ENCODE data around the gene SLC38A7.
"Not testable (repeated sequence)": the region's sequence is repeated elsewhere in the genome, so short reads cannot be mapped to it uniquely, and the experiment has no call there.

The SLC38A7 gene

GRCh38 chr16:58678269-58678668 is 6.3 kb downstream of the SLC38A7 start:
- H3K9me3 ChIP-seq (ENCODE audit: control insufficient read depth, insufficient read depth, low read depth, low read length): no peaks in the 10 kb centered on the region
- H3K27ac ChIP-seq (ENCODE audit: low read depth, low read length): no peak overlapping the region
- H3K4me1 ChIP-seq (ENCODE audit: control insufficient read depth, insufficient read depth, low read length): no peaks in the 10 kb centered on the region
- H3K9ac ChIP-seq (ENCODE audit: low read length): no peak overlapping the region
- no peaks in the 10 kb centered on the region for H3K27me3 ChIP-seq (ENCODE audit: control insufficient read depth, insufficient read depth, low read length)
- H3K36me3 ChIP-seq (ENCODE audit: control insufficient read depth, insufficient read depth, low read length): peaks cover 52% of the 10 kb centered on the region
- no peak overlapping the region for H3K4me3 ChIP-seq (ENCODE audit: low read depth, low read length)

GRCh38 chr16:58670946-58671583 is 13.5 kb downstream of the SLC38A7 start:
- Histone ChIP-seq H3K4me3 (ENCODE audit: low read depth, low read length) (no peak overlapping the region), H3K9ac (ENCODE audit: low read length) (no peak overlapping the region), H3K4me1 (ENCODE audit: control insufficient read depth, insufficient read depth, low read length) (no peaks in the 10 kb centered on the region), H3K27me3 (ENCODE audit: control insufficient read depth, insufficient read depth, low read length) (no peaks in the 10 kb centered on the region), H3K36me3 (ENCODE audit: control insufficient read depth, insufficient read depth, low read length) (peaks cover 43% of the 10 kb centered on the region), H3K9me3 (ENCODE audit: control insufficient read depth, insufficient read depth, low read depth, low read length) (no peaks in the 10 kb centered on the region), H3K27ac (ENCODE audit: low read depth, low read length) (no peak overlapping the region)

- H3K27ac ChIP-seq (ENCODE audit: low read depth, low read length): no peak overlapping the region
- H3K27me3 ChIP-seq (ENCODE audit: control insufficient read depth, insufficient read depth, low read length): no peaks in the 10 kb centered on the region
- H3K4me3 ChIP-seq (ENCODE audit: low read depth, low read length): no peak overlapping the region
- no peak overlapping the region for H3K9ac ChIP-seq (ENCODE audit: low read length)
- no peaks in the 10 kb centered on the region for H3K9me3 ChIP-seq (ENCODE audit: control insufficient read depth, insufficient read depth, low read depth, low read length)
- peaks cover 34% of the 10 kb centered on the region for H3K36me3 ChIP-seq (ENCODE audit: control insufficient read depth, insufficient read depth, low read length)
- no peaks in the 10 kb centered on the region for H3K4me1 ChIP-seq (ENCODE audit: control insufficient read depth, insufficient read depth, low read length)
These were observed 14.4 kb downstream of the SLC38A7 start for GRCh38 chr16:58670177-58670576.

DNA sequence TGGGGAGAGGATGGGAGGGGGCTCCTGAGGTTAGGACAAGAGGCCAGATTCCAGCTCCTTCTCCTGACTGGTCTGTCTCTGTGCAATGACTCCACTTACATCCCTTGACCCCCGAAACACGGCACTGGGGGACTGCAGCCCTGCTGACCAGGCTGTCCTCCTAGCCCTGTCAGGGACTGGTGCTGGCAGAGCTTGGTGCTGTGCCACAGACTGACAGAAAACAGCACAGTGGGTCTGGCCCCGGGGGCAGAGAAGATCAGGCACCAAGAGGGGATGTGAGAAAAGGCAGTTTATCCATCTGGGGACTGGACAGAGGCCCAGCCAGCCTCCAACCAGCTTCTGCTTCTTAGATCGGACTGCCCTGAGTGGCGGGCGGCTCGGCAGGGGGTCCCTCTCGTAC is 19.4 kb downstream of the SLC38A7 start:
- no peak overlapping the region for H3K9ac ChIP-seq (ENCODE audit: low read length)
- no peak overlapping the region for H3K27ac ChIP-seq (ENCODE audit: low read depth, low read length)
- peaks cover 17% of the 10 kb centered on the region for H3K36me3 ChIP-seq (ENCODE audit: control insufficient read depth, insufficient read depth, low read length)
- no peaks in the 10 kb centered on the region for H3K4me1 ChIP-seq (ENCODE audit: control insufficient read depth, insufficient read depth, low read length)
- no peaks in the 10 kb centered on the region for H3K27me3 ChIP-seq (ENCODE audit: control insufficient read depth, insufficient read depth, low read length)
- H3K9me3 ChIP-seq (ENCODE audit: control insufficient read depth, insufficient read depth, low read depth, low read length): no peaks in the 10 kb centered on the region
- H3K4me3 ChIP-seq (ENCODE audit: low read depth, low read length): no peak overlapping the region

GRCh38 chr16:58661199-58661830 is 23.3 kb downstream of the SLC38A7 start:
- no peak overlapping the region for H3K4me3 ChIP-seq (ENCODE audit: low read depth, low read length)
- H3K27ac ChIP-seq (ENCODE audit: low read depth, low read length): no peak overlapping the region
- no peaks in the 10 kb centered on the region for H3K4me1 ChIP-seq (ENCODE audit: control insufficient read depth, insufficient read depth, low read length)
- H3K9ac ChIP-seq (ENCODE audit: low read length): no peak overlapping the region
- no peaks in the 10 kb centered on the region for H3K36me3 ChIP-seq (ENCODE audit: control insufficient read depth, insufficient read depth, low read length)
- H3K9me3 ChIP-seq (ENCODE audit: control insufficient read depth, insufficient read depth, low read depth, low read length): no peaks in the 10 kb centered on the region
- H3K27me3 ChIP-seq (ENCODE audit: control insufficient read depth, insufficient read depth, low read length): no peaks in the 10 kb centered on the region

GRCh38 chr16:58659911-58660310 is 24.7 kb downstream of the SLC38A7 start:
- not testable (repeated sequence) for H3K4me3 ChIP-seq (ENCODE audit: low read depth, low read length); H3K4me1 ChIP-seq (ENCODE audit: control insufficient read depth, insufficient read depth, low read length); H3K27me3 ChIP-seq (ENCODE audit: control insufficient read depth, insufficient read depth, low read length); H3K27ac ChIP-seq (ENCODE audit: low read depth, low read length); H3K9ac ChIP-seq (ENCODE audit: low read length); H3K36me3 ChIP-seq (ENCODE audit: control insufficient read depth, insufficient read depth, low read length); H3K9me3 ChIP-seq (ENCODE audit: control insufficient read depth, insufficient read depth, low read depth, low read length)

GRCh38 chr16:58658796-58659211 is 25.8 kb downstream of the SLC38A7 start:
- no peaks in the 10 kb centered on the region; the same call in 1 of the 2 replicates for H3K27me3 ChIP-seq (ENCODE audit: control insufficient read depth, insufficient read depth, low read length)
- no peak overlapping the region for H3K4me3 ChIP-seq (ENCODE audit: low read depth, low read length)
- H3K9ac ChIP-seq (ENCODE audit: low read length): no peak overlapping the region
- no peak overlapping the region for H3K27ac ChIP-seq (ENCODE audit: low read depth, low read length)
- no peaks in the 10 kb centered on the region for H3K36me3 ChIP-seq (ENCODE audit: control insufficient read depth, insufficient read depth, low read length)
- H3K4me1 ChIP-seq (ENCODE audit: control insufficient read depth, insufficient read depth, low read length): no peaks in the 10 kb centered on the region
- no peaks in the 10 kb centered on the region for H3K9me3 ChIP-seq (ENCODE audit: control insufficient read depth, insufficient read depth, low read depth, low read length)

- H3K36me3 ChIP-seq (ENCODE audit: control insufficient read depth, insufficient read depth, low read length): no peaks in the 10 kb centered on the region
- no peak overlapping the region for H3K9ac ChIP-seq (ENCODE audit: low read length)
- no peaks in the 10 kb centered on the region; the same call in 1 of the 2 replicates for H3K27me3 ChIP-seq (ENCODE audit: control insufficient read depth, insufficient read depth, low read length)
- H3K9me3 ChIP-seq (ENCODE audit: control insufficient read depth, insufficient read depth, low read depth, low read length): no peaks in the 10 kb centered on the region
- peaks cover 3% of the 10 kb centered on the region; the same call in 1 of the 2 replicates for H3K4me1 ChIP-seq (ENCODE audit: control insufficient read depth, insufficient read depth, low read length)
- no peak overlapping the region for H3K27ac ChIP-seq (ENCODE audit: low read depth, low read length)
- H3K4me3 ChIP-seq (ENCODE audit: low read depth, low read length): no peak overlapping the region
These were observed 27.7 kb downstream of the SLC38A7 start for GRCh38 chr16:58656899-58657298.

GRCh38 chr16:58655215-58655596 is 29.4 kb downstream of the SLC38A7 start:
- H3K9me3 ChIP-seq (ENCODE audit: control insufficient read depth, insufficient read depth, low read depth, low read length): no peaks in the 10 kb centered on the region
- H3K27me3 ChIP-seq (ENCODE audit: control insufficient read depth, insufficient read depth, low read length): no peaks in the 10 kb centered on the region; the same call in 1 of the 2 replicates
- no peak overlapping the region for H3K4me3 ChIP-seq (ENCODE audit: low read depth, low read length)
- no peaks in the 10 kb centered on the region for H3K36me3 ChIP-seq (ENCODE audit: control insufficient read depth, insufficient read depth, low read length)
- no peak overlapping the region for H3K27ac ChIP-seq (ENCODE audit: low read depth, low read length)
- H3K9ac ChIP-seq (ENCODE audit: low read length): no peak overlapping the region
- peaks cover 3% of the 10 kb centered on the region; the same call in 1 of the 2 replicates for H3K4me1 ChIP-seq (ENCODE audit: control insufficient read depth, insufficient read depth, low read length)

DNA sequence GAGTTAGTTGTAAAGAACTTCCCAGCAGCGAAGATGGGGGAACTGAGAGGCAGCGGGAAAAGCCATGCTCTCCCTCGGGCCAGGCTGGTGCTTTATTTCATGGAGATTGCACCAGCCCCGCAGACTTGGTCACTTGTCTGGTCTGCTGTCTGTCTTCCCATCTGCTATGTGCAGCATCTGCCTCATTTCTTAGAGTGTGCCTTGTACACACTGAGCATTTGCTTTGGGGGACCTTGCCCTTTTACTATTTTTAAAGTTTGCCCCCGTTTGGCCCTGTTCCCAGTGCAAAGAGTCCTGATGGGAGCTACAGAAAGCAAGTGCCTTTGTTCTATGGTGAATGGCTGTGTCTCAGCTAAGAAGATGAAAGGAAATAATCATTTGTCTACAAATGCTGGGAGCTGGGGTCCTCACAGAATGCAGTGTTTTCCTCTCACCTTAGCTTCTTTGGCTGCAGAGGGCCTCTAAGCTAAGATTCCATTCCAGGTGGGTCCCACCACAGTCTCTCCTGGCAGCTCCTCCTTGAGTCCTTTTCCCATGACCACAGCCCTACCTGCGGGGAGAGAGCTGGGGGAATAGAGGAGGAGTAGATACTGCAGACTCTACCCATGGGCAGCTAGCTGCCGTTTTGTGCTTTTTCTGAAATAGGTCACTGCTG is 29.9 kb downstream of the SLC38A7 start:
- Histone ChIP-seq H3K27ac (ENCODE audit: low read depth, low read length) (no peak overlapping the region), H3K27me3 (ENCODE audit: control insufficient read depth, insufficient read depth, low read length) (no peaks in the 10 kb centered on the region; the same call in 1 of the 2 replicates), H3K4me1 (ENCODE audit: control insufficient read depth, insufficient read depth, low read length) (peaks cover 3% of the 10 kb centered on the region; the same call in 1 of the 2 replicates), H3K9ac (ENCODE audit: low read length) (no peak overlapping the region), H3K9me3 (ENCODE audit: control insufficient read depth, insufficient read depth, low read depth, low read length) (no peaks in the 10 kb centered on the region), H3K4me3 (ENCODE audit: low read depth, low read length) (no peak overlapping the region), H3K36me3 (ENCODE audit: control insufficient read depth, insufficient read depth, low read length) (no peaks in the 10 kb centered on the region)

GRCh38 chr16:58652741-58653140 is 31.8 kb downstream of the SLC38A7 start:
- Histone ChIP-seq H3K9ac (ENCODE audit: low read length) (no peak overlapping the region), H3K9me3 (ENCODE audit: control insufficient read depth, insufficient read depth, low read depth, low read length) (no peaks in the 10 kb centered on the region), H3K27me3 (ENCODE audit: control insufficient read depth, insufficient read depth, low read length) (no peaks in the 10 kb centered on the region; the same call in 1 of the 2 replicates), H3K36me3 (ENCODE audit: control insufficient read depth, insufficient read depth, low read length) (no peaks in the 10 kb centered on the region), H3K4me1 (ENCODE audit: control insufficient read depth, insufficient read depth, low read length) (peaks cover 5% of the 10 kb centered on the region; the same call in 1 of the 2 replicates), H3K4me3 (ENCODE audit: low read depth, low read length) (no peak overlapping the region), H3K27ac (ENCODE audit: low read depth, low read length) (no peak overlapping the region)

Measured in HUES6 (cell line).